ENCODE data around the gene C2orf92. TPM values are rescaled to one million over a fixed set of nuclear protein-coding genes. Genes with fewer than 3 reads are reported as not detected.

Gene C2orf92
- total RNA-seq, 1 donor from 2014 or later = 15.1 TPM

GRCh38 chr2:97751752-97752151, 82.2 kb downstream of the C2orf92 start:
- no peaks in the 10 kb centered on the region for H3K9me3 Mint-ChIP-seq (ENCODE audit: unreplicated experiment)
- H3K36me3 Mint-ChIP-seq (ENCODE audit: low read depth, unreplicated experiment) = peaks cover 13% of the 10 kb centered on the region
- H3K27me3 Mint-ChIP-seq (ENCODE audit: unreplicated experiment) = peaks cover 2% of the 10 kb centered on the region
- no peak overlapping the region for H3K27ac Mint-ChIP-seq (ENCODE audit: unreplicated experiment)
- peaks cover 6% of the 10 kb centered on the region for H3K4me1 Mint-ChIP-seq (ENCODE audit: unreplicated experiment)
- no peak overlapping the region for H3K4me3 Mint-ChIP-seq (ENCODE audit: unreplicated experiment)
- TF ChIP-seq CTCF (IDR thresholded peaks at IDR 0.05; ENCODE audit: unreplicated experiment) = no peak
- no peak for DNase-seq (ENCODE audit: low spot score)

Other genes with a start within 250 kb of the C2orf92 start
- 32.9 TPM for gene ANKRD36B, start 79.8 kb upstream of the C2orf92 start, total RNA-seq (ENCODE audit: unreplicated experiment)
- gene COX5B, start 23.7 kb upstream of the C2orf92 start, total RNA-seq (ENCODE audit: unreplicated experiment) = 191 TPM
- 52.1 TPM for gene ACTR1B, start 5.7 kb upstream of the C2orf92 start, total RNA-seq (ENCODE audit: unreplicated experiment)
- 93.4 TPM for gene ZAP70, start 43.9 kb downstream of the C2orf92 start, total RNA-seq (ENCODE audit: unreplicated experiment)